ENCODE results near the gene COPG1.

COPG1 gene

DNA sequence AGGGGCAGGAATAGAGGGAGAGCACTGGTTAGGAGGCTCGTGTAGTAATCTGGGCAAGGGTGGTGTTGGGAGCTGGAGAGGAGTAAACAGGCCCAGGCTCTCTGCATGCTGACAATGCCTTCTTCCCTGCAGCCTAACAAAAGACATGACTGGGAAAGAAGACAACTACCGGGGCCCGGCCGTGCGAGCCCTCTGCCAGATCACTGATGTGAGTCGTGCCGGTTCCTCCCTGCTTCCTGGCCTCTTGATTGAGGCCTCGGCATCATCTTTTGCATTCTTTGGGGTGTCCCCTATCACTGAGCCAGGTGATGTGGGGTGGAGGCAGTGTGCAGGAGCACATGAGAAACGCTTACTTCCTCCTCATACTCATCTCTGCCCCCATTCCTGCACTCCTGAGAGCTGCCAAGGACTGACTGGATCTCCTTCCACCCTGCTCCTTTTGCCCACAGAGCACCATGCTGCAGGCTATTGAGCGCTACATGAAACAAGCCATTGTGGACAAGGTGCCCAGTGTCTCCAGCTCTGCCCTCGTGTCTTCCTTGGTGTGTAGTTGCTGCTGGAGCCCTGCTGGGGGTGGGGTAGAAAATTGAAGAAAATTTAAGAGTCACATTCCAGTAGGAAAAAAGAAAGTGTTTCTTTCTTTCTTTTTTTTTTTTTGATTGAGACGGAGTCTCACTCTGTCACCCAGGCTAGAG is 5.3 kb downstream of the COPG1 start:
- TF ChIP-seq, protein P1, sequence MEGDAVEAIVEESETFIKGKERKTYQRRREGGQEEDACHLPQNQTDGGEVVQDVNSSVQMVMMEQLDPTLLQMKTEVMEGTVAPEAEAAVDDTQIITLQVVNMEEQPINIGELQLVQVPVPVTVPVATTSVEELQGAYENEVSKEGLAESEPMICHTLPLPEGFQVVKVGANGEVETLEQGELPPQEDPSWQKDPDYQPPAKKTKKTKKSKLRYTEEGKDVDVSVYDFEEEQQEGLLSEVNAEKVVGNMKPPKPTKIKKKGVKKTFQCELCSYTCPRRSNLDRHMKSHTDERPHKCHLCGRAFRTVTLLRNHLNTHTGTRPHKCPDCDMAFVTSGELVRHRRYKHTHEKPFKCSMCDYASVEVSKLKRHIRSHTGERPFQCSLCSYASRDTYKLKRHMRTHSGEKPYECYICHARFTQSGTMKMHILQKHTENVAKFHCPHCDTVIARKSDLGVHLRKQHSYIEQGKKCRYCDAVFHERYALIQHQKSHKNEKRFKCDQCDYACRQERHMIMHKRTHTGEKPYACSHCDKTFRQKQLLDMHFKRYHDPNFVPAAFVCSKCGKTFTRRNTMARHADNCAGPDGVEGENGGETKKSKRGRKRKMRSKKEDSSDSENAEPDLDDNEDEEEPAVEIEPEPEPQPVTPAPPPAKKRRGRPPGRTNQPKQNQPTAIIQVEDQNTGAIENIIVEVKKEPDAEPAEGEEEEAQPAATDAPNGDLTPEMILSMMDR (IDR thresholded peaks at IDR 0.05; ENCODE audit: low read depth, low read length, missing control alignments) = no peak
- no peak overlapping the region for H3K4me3 ChIP-seq (replicated peaks; ENCODE audit: low read depth, low read length)
- DNase-seq (ENCODE audit: extremely low read depth, low read depth) = no peak

DNA sequence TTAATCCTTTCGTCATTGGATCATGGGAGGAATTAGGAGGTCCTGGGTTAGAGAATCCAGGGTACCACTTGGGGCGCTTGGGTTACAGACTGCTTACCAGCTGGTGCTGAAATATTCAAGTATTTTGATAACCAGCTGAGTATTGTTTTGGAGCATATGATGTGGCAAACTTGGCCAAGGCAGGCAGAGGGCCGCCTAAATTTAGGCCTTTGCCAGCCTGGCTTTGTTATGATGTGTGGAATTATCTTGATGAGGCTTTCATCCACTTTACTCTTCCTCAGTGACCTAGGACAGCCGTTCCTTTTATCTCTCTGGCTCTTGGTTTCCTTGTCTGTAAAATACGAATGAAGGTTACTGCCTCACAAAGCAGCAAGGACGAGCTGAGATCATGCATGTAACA is 6.9 kb downstream of the COPG1 start:
- no peak for DNase-seq (ENCODE audit: extremely low read depth, low read depth)
- TF ChIP-seq, protein P1 (IDR thresholded peaks at IDR 0.05; ENCODE audit: low read depth, low read length, missing control alignments) = no peak
- H3K4me3 ChIP-seq (replicated peaks; ENCODE audit: low read depth, low read length) = no peak overlapping the region

DNA sequence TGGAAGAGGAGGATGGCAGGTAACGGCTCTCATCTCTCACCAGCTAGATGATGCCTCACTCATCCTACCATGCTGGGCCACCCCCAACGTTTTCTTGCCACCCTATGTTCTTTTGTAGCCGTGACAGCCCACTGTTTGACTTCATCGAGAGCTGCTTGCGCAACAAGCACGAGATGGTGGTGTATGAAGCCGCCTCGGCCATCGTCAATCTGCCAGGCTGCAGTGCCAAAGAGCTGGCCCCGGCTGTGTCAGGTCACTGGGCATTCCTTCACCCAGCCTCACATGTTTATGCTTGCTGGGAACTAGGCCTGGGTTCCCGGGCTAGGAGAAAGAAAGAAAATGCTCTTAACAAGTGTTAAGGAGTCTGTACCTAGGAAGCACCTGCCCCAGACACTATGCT is 8.2 kb downstream of the COPG1 start:
- TF ChIP-seq, protein P1 (IDR thresholded peaks at IDR 0.05; ENCODE audit: low read depth, low read length, missing control alignments) = no peak
- no peak for DNase-seq (ENCODE audit: extremely low read depth, low read depth)
- H3K4me3 ChIP-seq (replicated peaks; ENCODE audit: low read depth, low read length) = no peak overlapping the region

DNA sequence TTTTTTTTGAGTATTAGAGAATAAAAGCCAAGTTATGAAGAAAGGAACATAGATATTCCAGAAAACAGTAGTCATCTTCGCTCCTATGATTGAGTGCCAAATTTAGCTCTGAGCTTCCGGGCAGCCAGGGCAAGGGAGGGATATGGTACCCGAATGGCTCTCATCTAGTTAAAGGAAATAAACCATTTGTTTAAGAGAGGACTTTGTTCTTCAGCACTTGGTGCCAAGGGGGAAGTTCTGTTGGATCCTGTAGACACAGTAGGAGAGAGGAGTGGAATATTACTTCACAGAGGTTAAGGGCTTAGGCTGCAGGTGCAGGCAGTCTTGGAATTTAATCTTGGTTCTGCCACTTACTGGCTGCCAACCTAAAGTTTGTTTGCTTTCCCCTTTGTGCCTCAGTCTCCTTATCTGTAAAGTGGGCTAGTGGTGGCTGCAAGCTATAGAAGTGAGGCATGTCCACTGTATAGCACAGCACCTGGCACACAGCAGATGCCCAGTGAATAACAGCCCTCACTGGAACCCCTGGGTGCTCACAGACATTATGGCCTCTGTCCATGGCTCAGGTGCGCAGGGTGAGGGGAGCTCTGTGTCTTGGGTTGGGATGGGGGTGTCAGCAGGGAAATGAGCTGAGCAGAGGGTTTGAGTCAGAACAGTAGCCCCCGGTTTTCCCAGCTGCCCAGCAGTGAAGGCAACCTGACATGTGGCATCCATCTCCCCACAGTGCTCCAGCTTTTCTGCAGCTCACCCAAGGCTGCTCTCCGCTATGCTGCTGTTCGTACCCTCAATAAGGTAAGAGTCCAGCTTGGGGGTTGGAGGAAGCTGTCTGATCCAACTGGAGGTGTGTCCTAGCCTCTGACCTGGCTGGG is 10.4 kb downstream of the COPG1 start:
- no peak overlapping the region for H3K4me3 ChIP-seq (replicated peaks; ENCODE audit: low read depth, low read length)
- no peak for DNase-seq (ENCODE audit: extremely low read depth, low read depth)
- TF ChIP-seq, protein P1 (IDR thresholded peaks at IDR 0.05; ENCODE audit: low read depth, low read length, missing control alignments) = no peak

DNA sequence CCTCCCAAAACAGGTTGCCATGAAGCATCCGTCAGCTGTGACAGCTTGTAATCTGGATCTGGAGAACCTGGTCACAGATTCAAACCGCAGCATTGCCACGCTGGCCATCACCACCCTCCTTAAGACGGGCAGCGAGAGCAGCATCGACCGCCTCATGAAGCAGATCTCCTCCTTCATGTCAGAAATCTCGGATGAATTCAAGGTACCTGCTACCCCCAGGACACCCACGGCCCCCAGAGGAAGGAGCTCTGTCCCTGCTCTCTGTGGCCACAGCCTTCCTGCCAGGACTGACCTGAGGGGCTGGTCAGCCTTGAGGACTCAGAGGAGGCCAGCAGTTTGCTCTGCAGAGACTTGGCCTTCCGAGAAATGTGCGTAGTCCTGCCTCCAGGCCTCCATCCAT is 11.2 kb downstream of the COPG1 start:
- TF ChIP-seq, protein P1 (IDR thresholded peaks at IDR 0.05; ENCODE audit: low read depth, low read length, missing control alignments) = no peak
- no peak for DNase-seq (ENCODE audit: extremely low read depth, low read depth)
- no peak overlapping the region for H3K4me3 ChIP-seq (replicated peaks; ENCODE audit: low read depth, low read length)

DNA sequence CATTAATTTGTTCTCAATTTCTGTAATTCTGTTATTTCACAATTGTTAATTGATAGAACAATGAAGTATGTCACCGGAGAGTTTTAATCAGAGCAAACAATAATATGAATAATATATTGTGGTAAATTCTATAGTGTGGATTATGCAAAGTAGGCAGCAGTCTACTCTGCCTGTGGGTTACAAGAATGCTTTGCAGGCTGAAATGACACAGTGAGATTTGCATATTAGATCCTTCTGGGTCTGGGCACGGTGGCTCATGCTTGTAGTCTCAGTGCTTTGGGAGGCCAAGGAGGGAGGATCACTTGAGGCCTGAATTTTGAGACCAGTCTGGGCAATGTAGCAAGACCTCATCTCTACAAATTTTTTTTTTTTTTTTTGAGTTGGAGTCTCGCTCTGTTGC is 12.5 kb downstream of the COPG1 start:
- no peak overlapping the region for H3K4me3 ChIP-seq (replicated peaks; ENCODE audit: low read depth, low read length)
- no peak for DNase-seq (ENCODE audit: extremely low read depth, low read depth)
- TF ChIP-seq, protein P1 (IDR thresholded peaks at IDR 0.05; ENCODE audit: low read depth, low read length, missing control alignments) = no peak
